Cardiac fibroblast (primary cell): Measurements from ENCODE around the gene PLEKHS1.

Source experiments
- DNase-seq, 2 donors: peaks; one replicate each; pipeline versions ENCODE4 v3.0.0 to v3.0.0-alpha.2; 2010; ENCODE audit warnings: low read depth in 2 of 2
- H3K4me3 ChIP-seq, 2 donors: replicated peaks in 1 of 2; 1 replicate in 1 of 2; 2 replicates in 1 of 2; pipeline ENCODE4 v1.5.1; 2011; ENCODE audit warnings: low read depth in 2 of 2, low read length in 2 of 2, mild to moderate bottlenecking in 2 of 2, moderate library complexity in 1 of 2
- CTCF ChIP-seq: IDR thresholded peaks from one replicate; pipeline ENCODE4 v1.5.1; 2011; ENCODE audit warnings: low read depth, mild to moderate bottlenecking, low read length, inconsistent platforms

The PLEKHS1 gene

DNA sequence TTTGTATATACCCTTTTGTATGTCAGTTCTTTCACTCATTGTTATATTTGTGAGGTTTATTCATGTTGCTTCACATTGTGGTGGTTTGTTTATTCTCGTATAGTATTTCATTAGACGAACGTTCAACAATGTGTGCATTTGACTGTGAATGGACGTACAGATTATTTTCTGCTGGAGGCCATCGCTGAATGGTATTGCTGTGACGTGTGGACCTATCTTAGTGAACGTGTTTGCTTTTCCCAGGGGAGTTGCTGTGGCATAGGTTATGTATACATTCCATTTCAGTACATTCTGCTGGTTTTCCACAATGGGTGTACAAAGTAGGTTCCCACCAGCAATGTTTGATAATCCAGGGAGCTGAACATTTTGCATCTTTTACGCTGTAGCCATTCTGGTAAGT, 31.1 kb upstream of the PLEKHS1 start:
- H3K4me3 ChIP-seq: no peak overlapping the region
- no peak for TF ChIP-seq CTCF
- peak in 1 of 2 donors; percentile 10 for DNase-seq

- no peak for DNase-seq
- no peak overlapping the region for H3K4me3 ChIP-seq
- TF ChIP-seq CTCF: no peak
Measured at GRCh38 chr10:113732160-113732881, 19.2 kb upstream of the PLEKHS1 start.

DNA sequence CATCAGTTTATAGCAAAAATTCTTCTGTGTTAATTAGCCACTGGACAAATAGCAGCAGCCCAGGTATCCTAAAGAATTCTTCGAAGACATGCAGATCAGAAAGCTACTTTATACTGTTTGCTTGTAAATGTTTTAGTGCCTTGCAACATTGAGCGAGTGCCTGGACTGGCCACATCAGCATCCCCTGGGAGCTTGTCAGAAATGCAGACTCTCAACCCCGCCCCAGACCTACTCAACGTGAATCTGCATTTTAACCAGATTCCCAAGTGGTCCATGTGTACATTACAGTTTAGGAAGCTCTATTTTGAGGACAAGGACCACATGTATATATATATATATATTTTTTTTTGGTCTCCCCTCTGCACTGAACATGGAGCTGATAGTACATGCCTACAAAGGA, 18.5 kb upstream of the PLEKHS1 start:
- no peak overlapping the region for H3K4me3 ChIP-seq
- DNase-seq: peak in 1 of 2 donors; percentile 52
- TF ChIP-seq CTCF: no peak

GRCh38 chr10:113733635-113734034, 17.8 kb upstream of the PLEKHS1 start:
- TF ChIP-seq CTCF: no peak
- no peak for DNase-seq
- no peak overlapping the region for H3K4me3 ChIP-seq

GRCh38 chr10:113735913-113736312, 15.6 kb upstream of the PLEKHS1 start:
- no peak overlapping the region for H3K4me3 ChIP-seq
- TF ChIP-seq CTCF: no peak
- no peak for DNase-seq

DNA sequence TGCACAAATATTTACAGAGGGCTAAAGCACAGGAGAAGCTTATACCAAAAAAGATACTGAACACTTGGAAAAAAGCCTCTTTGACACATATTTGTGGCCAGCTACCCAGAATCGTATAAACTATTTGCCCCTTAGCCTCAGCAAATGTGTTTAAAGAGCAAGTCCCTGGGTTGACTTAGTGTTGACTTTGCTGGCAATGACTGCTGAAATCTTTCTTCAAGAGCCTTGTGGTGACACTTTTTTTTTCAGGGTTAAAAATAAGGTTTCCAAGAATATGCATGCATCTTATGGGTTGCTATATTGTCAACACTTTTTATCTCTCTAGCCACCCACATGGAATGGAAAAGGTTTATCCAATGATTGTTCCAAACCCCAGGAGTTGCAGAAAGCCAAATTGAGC, 14.9 kb upstream of the PLEKHS1 start:
- H3K4me3 ChIP-seq: no peak overlapping the region
- TF ChIP-seq CTCF: no peak
- peak in 1 of 2 donors; percentile 67 for DNase-seq

DNA sequence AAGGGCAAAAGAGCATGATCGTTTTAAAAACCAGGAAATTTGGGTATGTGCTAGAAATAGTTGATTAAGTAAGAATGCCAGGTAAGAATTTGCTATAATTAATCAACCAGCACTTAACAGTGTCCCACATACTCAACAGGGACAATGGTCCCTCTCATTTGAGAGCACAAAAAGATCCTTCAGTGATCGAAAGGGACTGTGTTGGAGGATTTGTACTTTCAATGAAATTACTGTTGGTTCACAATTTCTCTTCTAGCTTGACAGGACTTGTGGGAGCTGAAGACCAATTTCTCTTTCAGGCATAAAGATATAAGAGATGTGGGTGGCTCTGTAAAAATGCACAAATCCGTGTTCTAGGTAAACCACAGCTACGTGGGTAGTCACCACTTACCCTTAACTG, 12.5 kb upstream of the PLEKHS1 start:
- DNase-seq: no peak
- H3K4me3 ChIP-seq: no peak overlapping the region
- TF ChIP-seq CTCF: no peak
